SK-N-SH treated with all-trans-retinoic acid at 6 μM for 48 hours (cell line): ENCODE measurements around the gene PGR.

Experiments used
- ATAC-seq: fragments of 200-7000 bp; cut with Tn5 transposase; 3 replicates; pipeline ENCODE4 v1.9.1; 2020; ENCODE audit warnings: mild to moderate bottlenecking, moderate library complexity
- ARNTL ChIP-seq: fragments of 450-650 bp; formaldehyde crosslinking; IDR thresholded peaks from 2 replicates; pipeline ENCODE4 v1.5.0; 2020; ENCODE audit warnings: low read depth, mild to moderate bottlenecking, moderate library complexity, borderline replicate concordance
- BACH2 ChIP-seq: fragments of 250-450 bp; sonication (Bioruptor Pico); IDR thresholded peaks from 2 replicates; pipeline ENCODE4 v1.9.0; 2021; ENCODE audit warnings: mild to moderate bottlenecking, borderline replicate concordance
- ESRRG ChIP-seq: fragments of 250-450 bp; sonication (Bioruptor Pico); IDR thresholded peaks from 2 replicates; pipeline ENCODE4 v1.6.1; 2021; ENCODE audit warnings: mild to moderate bottlenecking
- GLIS3 ChIP-seq: fragments of 250-450 bp; sonication (Bioruptor Pico); IDR thresholded peaks from 2 replicates; pipeline ENCODE4 v1.5.0; 2020; ENCODE audit warnings: mild to moderate bottlenecking, moderate library complexity
- ISL1 ChIP-seq: fragments of 250-450 bp; sonication (Bioruptor Pico); IDR thresholded peaks from 2 replicates; pipeline ENCODE4 v2.1.2; 2022; ENCODE audit warnings: mild to moderate bottlenecking, moderate library complexity
- OSR1 ChIP-seq: fragments of 250-450 bp; sonication (Bioruptor Pico); IDR thresholded peaks from 2 replicates; pipeline ENCODE4 v1.8.0; 2022; ENCODE audit warnings: moderate library complexity, mild to moderate bottlenecking, inconsistent platforms
- PPARA ChIP-seq: fragments of 250-450 bp; sonication (Bioruptor Pico); IDR thresholded peaks from 2 replicates; pipeline ENCODE4 v1.5.0; 2020; ENCODE audit warnings: mild to moderate bottlenecking, borderline replicate concordance
- RARB ChIP-seq: fragments of 250-450 bp; sonication (Bioruptor Pico); IDR thresholded peaks from 2 replicates; pipeline ENCODE4 v1.8.0; 2021; ENCODE audit warnings: mild to moderate bottlenecking, moderate library complexity
- TOX ChIP-seq: fragments of 250-450 bp; sonication (Bioruptor Pico); IDR thresholded peaks from 2 replicates; pipeline ENCODE4 v1.8.0; 2021; ENCODE audit warnings: mild to moderate bottlenecking, moderate library complexity, borderline replicate concordance
- ZC3H10 ChIP-seq: fragments of 250-450 bp; sonication (Bioruptor Pico); IDR thresholded peaks from 2 replicates; pipeline ENCODE4 v1.5.1; 2021; ENCODE audit warnings: mild to moderate bottlenecking, moderate library complexity
- ZFP3 ChIP-seq: fragments of 250-450 bp; sonication (Bioruptor Pico); IDR thresholded peaks from 2 replicates; pipeline ENCODE4 v1.5.0; 2020; ENCODE audit warnings: mild to moderate bottlenecking, moderate library complexity
- ZFP30 ChIP-seq: fragments of 450-650 bp; formaldehyde crosslinking; IDR thresholded peaks from 2 replicates; pipeline ENCODE4 v1.5.0; 2022; ENCODE audit warnings: mild to moderate bottlenecking, moderate library complexity
- ZNF565 ChIP-seq: fragments of 450-650 bp; formaldehyde crosslinking; conservative IDR thresholded peaks from 2 replicates; pipeline ENCODE4 v1.5.0; 2020; ENCODE audit warnings: low read depth, mild to moderate bottlenecking, moderate library complexity
- ZNF70 ChIP-seq: fragments of 450-650 bp; formaldehyde crosslinking; IDR thresholded peaks from 2 replicates; pipeline ENCODE4 v1.5.0; 2020; ENCODE audit warnings: mild to moderate bottlenecking, moderate library complexity
- ZNF8 ChIP-seq: fragments of 450-650 bp; formaldehyde crosslinking; IDR thresholded peaks from 2 replicates; pipeline ENCODE4 v1.5.0; 2020; ENCODE audit warnings: mild to moderate bottlenecking, moderate library complexity
- TF ChIP-seq, protein P1 (sequence below): fragments of 250-450 bp; sonication (Bioruptor Pico); IDR thresholded peaks from 2 replicates; pipeline ENCODE4 v1.8.0; 2021; ENCODE audit warnings: low read depth, mild to moderate bottlenecking, moderate library complexity, borderline replicate concordance
- TF ChIP-seq, protein P2 (sequence below): fragments of 250-450 bp; sonication (Bioruptor Pico); IDR thresholded peaks from 2 replicates; pipeline ENCODE4 v1.5.1; 2020; ENCODE audit warnings: low read depth, mild to moderate bottlenecking, moderate library complexity
- TF ChIP-seq, protein P3 (sequence below): fragments of 250-450 bp; sonication (Bioruptor Pico); IDR thresholded peaks from 2 replicates; pipeline ENCODE4 v1.5.1; 2021; ENCODE audit warnings: mild to moderate bottlenecking, moderate library complexity
- TF ChIP-seq, protein P4 (sequence below): fragments of 250-450 bp; sonication (Bioruptor Pico); IDR thresholded peaks from 2 replicates; pipeline ENCODE4 v1.8.0; 2020; ENCODE audit warnings: mild to moderate bottlenecking, moderate library complexity, borderline replicate concordance
- TF ChIP-seq, protein P5 (sequence below): fragments of 250-450 bp; sonication (Bioruptor Pico); IDR thresholded peaks from 2 replicates; pipeline ENCODE4 v1.5.0; 2020; ENCODE audit warnings: mild to moderate bottlenecking, moderate library complexity

PGR gene

DNA sequence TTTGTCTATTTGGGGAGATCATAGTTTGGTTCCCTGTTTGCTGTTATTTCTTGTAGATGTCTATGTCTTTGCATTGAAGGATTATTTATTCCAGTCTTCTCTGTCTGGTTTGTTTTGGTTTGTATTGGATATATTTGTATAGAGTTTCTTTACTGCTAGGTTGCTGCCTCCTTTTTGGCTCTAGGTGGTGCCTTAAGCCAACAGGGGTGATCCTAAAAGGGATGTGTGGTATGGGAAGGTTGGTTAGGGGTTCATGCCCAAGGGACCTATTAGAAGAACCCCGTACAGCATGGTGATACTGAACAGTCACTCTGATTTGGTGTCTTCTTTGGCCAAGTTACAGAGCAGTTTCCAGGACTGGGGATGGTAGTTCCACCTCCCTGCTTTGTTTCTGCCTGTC, 36.4 kb upstream of the PGR start:
- no peak for ATAC-seq
- TF ChIP-seq ZFP3 (CRISPR knock-in tag): no peak
- no peak for TF ChIP-seq ZNF565 (CRISPR knock-in tag)
- TF ChIP-seq ZNF70: no peak
- no peak for TF ChIP-seq ZFP30
- TF ChIP-seq ESRRG: no peak
- TF ChIP-seq, protein P1, sequence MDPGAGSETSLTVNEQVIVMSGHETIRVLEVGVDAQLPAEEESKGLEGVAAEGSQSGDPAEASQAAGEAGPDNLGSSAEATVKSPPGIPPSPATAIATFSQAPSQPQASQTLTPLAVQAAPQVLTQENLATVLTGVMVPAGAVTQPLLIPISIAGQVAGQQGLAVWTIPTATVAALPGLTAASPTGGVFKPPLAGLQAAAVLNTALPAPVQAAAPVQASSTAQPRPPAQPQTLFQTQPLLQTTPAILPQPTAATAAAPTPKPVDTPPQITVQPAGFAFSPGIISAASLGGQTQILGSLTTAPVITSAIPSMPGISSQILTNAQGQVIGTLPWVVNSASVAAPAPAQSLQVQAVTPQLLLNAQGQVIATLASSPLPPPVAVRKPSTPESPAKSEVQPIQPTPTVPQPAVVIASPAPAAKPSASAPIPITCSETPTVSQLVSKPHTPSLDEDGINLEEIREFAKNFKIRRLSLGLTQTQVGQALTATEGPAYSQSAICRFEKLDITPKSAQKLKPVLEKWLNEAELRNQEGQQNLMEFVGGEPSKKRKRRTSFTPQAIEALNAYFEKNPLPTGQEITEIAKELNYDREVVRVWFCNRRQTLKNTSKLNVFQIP (CRISPR knock-in tag): no peak
- TF ChIP-seq, protein P2, sequence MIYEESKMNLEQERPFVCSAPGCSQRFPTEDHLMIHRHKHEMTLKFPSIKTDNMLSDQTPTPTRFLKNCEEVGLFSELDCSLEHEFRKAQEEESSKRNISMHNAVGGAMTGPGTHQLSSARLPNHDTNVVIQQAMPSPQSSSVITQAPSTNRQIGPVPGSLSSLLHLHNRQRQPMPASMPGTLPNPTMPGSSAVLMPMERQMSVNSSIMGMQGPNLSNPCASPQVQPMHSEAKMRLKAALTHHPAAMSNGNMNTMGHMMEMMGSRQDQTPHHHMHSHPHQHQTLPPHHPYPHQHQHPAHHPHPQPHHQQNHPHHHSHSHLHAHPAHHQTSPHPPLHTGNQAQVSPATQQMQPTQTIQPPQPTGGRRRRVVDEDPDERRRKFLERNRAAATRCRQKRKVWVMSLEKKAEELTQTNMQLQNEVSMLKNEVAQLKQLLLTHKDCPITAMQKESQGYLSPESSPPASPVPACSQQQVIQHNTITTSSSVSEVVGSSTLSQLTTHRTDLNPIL: no peak
- no peak for TF ChIP-seq BACH2
- no peak for TF ChIP-seq TOX
- no peak for TF ChIP-seq ZC3H10 (CRISPR knock-in tag)
- TF ChIP-seq GLIS3 (CRISPR knock-in tag): no peak
- TF ChIP-seq, protein P3, sequence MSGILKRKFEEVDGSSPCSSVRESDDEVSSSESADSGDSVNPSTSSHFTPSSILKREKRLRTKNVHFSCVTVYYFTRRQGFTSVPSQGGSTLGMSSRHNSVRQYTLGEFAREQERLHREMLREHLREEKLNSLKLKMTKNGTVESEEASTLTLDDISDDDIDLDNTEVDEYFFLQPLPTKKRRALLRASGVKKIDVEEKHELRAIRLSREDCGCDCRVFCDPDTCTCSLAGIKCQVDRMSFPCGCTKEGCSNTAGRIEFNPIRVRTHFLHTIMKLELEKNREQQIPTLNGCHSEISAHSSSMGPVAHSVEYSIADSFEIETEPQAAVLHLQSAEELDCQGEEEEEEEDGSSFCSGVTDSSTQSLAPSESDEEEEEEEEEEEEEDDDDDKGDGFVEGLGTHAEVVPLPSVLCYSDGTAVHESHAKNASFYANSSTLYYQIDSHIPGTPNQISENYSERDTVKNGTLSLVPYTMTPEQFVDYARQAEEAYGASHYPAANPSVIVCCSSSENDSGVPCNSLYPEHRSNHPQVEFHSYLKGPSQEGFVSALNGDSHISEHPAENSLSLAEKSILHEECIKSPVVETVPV (CRISPR knock-in tag): no peak
- TF ChIP-seq OSR1 (CRISPR knock-in tag): no peak
- TF ChIP-seq ZNF8 (CRISPR knock-in tag): no peak
- TF ChIP-seq, protein P4, sequence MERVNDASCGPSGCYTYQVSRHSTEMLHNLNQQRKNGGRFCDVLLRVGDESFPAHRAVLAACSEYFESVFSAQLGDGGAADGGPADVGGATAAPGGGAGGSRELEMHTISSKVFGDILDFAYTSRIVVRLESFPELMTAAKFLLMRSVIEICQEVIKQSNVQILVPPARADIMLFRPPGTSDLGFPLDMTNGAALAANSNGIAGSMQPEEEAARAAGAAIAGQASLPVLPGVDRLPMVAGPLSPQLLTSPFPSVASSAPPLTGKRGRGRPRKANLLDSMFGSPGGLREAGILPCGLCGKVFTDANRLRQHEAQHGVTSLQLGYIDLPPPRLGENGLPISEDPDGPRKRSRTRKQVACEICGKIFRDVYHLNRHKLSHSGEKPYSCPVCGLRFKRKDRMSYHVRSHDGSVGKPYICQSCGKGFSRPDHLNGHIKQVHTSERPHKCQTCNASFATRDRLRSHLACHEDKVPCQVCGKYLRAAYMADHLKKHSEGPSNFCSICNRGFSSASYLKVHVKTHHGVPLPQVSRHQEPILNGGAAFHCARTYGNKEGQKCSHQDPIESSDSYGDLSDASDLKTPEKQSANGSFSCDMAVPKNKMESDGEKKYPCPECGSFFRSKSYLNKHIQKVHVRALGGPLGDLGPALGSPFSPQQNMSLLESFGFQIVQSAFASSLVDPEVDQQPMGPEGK (CRISPR knock-in tag): no peak
- TF ChIP-seq RARB (CRISPR knock-in tag): no peak
- no peak for TF ChIP-seq PPARA (CRISPR knock-in tag)
- TF ChIP-seq ARNTL: no peak
- TF ChIP-seq, protein P5, sequence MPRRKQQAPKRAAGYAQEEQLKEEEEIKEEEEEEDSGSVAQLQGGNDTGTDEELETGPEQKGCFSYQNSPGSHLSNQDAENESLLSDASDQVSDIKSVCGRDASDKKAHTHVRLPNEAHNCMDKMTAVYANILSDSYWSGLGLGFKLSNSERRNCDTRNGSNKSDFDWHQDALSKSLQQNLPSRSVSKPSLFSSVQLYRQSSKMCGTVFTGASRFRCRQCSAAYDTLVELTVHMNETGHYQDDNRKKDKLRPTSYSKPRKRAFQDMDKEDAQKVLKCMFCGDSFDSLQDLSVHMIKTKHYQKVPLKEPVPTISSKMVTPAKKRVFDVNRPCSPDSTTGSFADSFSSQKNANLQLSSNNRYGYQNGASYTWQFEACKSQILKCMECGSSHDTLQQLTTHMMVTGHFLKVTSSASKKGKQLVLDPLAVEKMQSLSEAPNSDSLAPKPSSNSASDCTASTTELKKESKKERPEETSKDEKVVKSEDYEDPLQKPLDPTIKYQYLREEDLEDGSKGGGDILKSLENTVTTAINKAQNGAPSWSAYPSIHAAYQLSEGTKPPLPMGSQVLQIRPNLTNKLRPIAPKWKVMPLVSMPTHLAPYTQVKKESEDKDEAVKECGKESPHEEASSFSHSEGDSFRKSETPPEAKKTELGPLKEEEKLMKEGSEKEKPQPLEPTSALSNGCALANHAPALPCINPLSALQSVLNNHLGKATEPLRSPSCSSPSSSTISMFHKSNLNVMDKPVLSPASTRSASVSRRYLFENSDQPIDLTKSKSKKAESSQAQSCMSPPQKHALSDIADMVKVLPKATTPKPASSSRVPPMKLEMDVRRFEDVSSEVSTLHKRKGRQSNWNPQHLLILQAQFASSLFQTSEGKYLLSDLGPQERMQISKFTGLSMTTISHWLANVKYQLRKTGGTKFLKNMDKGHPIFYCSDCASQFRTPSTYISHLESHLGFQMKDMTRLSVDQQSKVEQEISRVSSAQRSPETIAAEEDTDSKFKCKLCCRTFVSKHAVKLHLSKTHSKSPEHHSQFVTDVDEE: no peak

DNA sequence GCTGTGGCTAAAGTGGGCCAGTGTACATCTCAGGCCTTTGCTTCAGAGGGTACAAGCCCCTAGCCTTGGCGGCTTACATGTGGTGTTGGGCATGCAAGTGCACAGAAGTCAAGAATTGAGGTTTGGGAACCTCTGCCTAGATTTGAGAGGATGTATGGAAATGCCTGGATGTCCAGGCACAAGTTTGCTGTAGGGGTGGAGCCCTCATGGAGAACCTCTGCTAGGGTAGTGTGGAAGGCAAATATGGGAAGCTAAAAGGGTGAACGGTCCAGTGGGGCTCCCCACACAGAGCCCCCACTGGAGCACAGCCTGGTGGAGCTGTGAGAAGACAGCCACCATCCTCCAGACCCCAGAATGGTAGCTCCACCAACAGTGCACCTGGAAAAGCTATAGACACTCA, 28.5 kb upstream of the PGR start:
- TF ChIP-seq, protein P2: no peak
- TF ChIP-seq ZC3H10 (CRISPR knock-in tag) (no peak), OSR1 (CRISPR knock-in tag) (no peak), BACH2 (no peak), RARB (CRISPR knock-in tag) (no peak), ZNF70 (no peak), ISL1 (no peak), ZFP30 (no peak), ESRRG (no peak)
- TF ChIP-seq, protein P5: no peak
- ATAC-seq: no peak
